ENCODE data around the gene PXDN.

PXDN gene

DNA sequence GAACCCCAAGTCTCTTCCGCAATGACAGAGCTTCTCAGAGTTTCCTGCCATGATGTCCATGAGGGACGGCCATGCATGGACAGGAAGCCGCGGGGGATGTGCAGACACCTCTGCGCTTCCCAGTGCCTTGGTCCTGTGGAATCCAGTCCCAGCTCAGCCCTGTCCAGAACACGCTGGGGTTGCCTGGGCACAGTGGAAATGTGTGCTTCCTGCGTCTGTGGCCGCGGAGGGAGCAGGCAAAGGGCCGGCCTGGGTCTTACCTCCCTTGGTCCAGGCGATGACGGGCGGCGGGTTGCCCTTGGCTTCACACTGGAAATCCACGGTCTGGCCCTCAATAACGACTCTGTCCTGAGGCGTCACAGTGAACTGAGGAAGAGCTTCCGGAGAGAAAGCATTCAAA is 79.6 kb downstream of the PXDN start:
- H3K9me3 ChIP-seq (ENCODE audit: control extremely low read depth in 1 of 5, control insufficient read depth in 4 of 5, insufficient read depth in 2 of 5, low read depth in 1 of 5, low read length in 4 of 5) = no peaks in the 10 kb centered on the region
- WGBS (ENCODE audit: insufficient coverage) = 96% methylated on average over 18 of the region's 18 CpGs
- ChIA-PET CTCF (no interaction called here), POLR2A (no interaction called here)
- H3K27ac ChIP-seq (ENCODE audit: insufficient read depth in 1 of 2, low read depth in 1 of 2, low read length in 2 of 2, poor library complexity in 1 of 2, severe bottlenecking in 2 of 2) = no peak overlapping the region
- no peak for DNase-seq
- H3K4me1 ChIP-seq (ENCODE audit: control extremely low read depth in 1 of 4, control insufficient read depth in 4 of 4, insufficient read depth in 4 of 4, low read length in 3 of 4) = no peaks in the 10 kb centered on the region
- H3K36me3 ChIP-seq (ENCODE audit: control insufficient read depth in 4 of 4, insufficient read depth in 4 of 4, low read length in 3 of 4) = peaks cover 3 to 42% (median 21%) of the 10 kb centered on the region in 4 experiments
- no peak overlapping the region for H3K4me3 ChIP-seq (ENCODE audit: control insufficient read depth in 1 of 7, extremely low read depth in 1 of 7, insufficient read depth in 4 of 7, low read depth in 2 of 7, low read length in 6 of 7)
- no peaks in the 10 kb centered on the region for H3K27me3 ChIP-seq (replicated peaks in 2 of 5; ENCODE audit: control insufficient read depth in 4 of 5, insufficient read depth in 5 of 5, low read length in 4 of 5)

GRCh38 chr2:1664076-1664605 is 80.2 kb downstream of the PXDN start:
- no peaks in the 10 kb centered on the region for H3K27me3 ChIP-seq (replicated peaks in 2 of 5; ENCODE audit: control insufficient read depth in 4 of 5, insufficient read depth in 5 of 5, low read length in 4 of 5)
- no peaks in the 10 kb centered on the region for H3K9me3 ChIP-seq (ENCODE audit: control extremely low read depth in 1 of 5, control insufficient read depth in 4 of 5, insufficient read depth in 2 of 5, low read depth in 1 of 5, low read length in 4 of 5)
- POLR2A ChIA-PET = no interaction called here
- WGBS (ENCODE audit: insufficient coverage) = 97% methylated on average over 5 of the region's 9 CpGs
- no peak for DNase-seq
- H3K27ac ChIP-seq (ENCODE audit: insufficient read depth in 1 of 2, low read depth in 1 of 2, low read length in 2 of 2, poor library complexity in 1 of 2, severe bottlenecking in 2 of 2) = no peak overlapping the region
- no peaks in the 10 kb centered on the region for H3K4me1 ChIP-seq (ENCODE audit: control extremely low read depth in 1 of 4, control insufficient read depth in 4 of 4, insufficient read depth in 4 of 4, low read length in 3 of 4)
- no peak overlapping the region for H3K4me3 ChIP-seq (ENCODE audit: control insufficient read depth in 1 of 7, extremely low read depth in 1 of 7, insufficient read depth in 4 of 7, low read depth in 2 of 7, low read length in 6 of 7)
- CTCF ChIA-PET = no interaction called here
- H3K36me3 ChIP-seq (ENCODE audit: control insufficient read depth in 4 of 4, insufficient read depth in 4 of 4, low read length in 3 of 4) = peaks cover 3 to 43% (median 22%) of the 10 kb centered on the region in 4 experiments

GRCh38 chr2:1663621-1664020 is 80.7 kb downstream of the PXDN start:
- no peak overlapping the region for H3K27ac ChIP-seq (ENCODE audit: insufficient read depth in 1 of 2, low read depth in 1 of 2, low read length in 2 of 2, poor library complexity in 1 of 2, severe bottlenecking in 2 of 2)
- H3K36me3 ChIP-seq (ENCODE audit: control insufficient read depth in 4 of 4, insufficient read depth in 4 of 4, low read length in 3 of 4) = peaks cover 3 to 43% (median 22%) of the 10 kb centered on the region in 4 experiments
- H3K9me3 ChIP-seq (ENCODE audit: control extremely low read depth in 1 of 5, control insufficient read depth in 4 of 5, insufficient read depth in 2 of 5, low read depth in 1 of 5, low read length in 4 of 5) = no peaks in the 10 kb centered on the region
- ChIA-PET POLR2A (no interaction called here), CTCF (no interaction called here)
- no peaks in the 10 kb centered on the region for H3K27me3 ChIP-seq (replicated peaks in 2 of 5; ENCODE audit: control insufficient read depth in 4 of 5, insufficient read depth in 5 of 5, low read length in 4 of 5)
- over 99% methylated on average over 16 of the region's 16 CpGs for WGBS (ENCODE audit: insufficient coverage)
- H3K4me3 ChIP-seq (ENCODE audit: control insufficient read depth in 1 of 7, extremely low read depth in 1 of 7, insufficient read depth in 4 of 7, low read depth in 2 of 7, low read length in 6 of 7) = no peak overlapping the region
- no peaks in the 10 kb centered on the region for H3K4me1 ChIP-seq (ENCODE audit: control extremely low read depth in 1 of 4, control insufficient read depth in 4 of 4, insufficient read depth in 4 of 4, low read length in 3 of 4)
- no peak for DNase-seq

DNA sequence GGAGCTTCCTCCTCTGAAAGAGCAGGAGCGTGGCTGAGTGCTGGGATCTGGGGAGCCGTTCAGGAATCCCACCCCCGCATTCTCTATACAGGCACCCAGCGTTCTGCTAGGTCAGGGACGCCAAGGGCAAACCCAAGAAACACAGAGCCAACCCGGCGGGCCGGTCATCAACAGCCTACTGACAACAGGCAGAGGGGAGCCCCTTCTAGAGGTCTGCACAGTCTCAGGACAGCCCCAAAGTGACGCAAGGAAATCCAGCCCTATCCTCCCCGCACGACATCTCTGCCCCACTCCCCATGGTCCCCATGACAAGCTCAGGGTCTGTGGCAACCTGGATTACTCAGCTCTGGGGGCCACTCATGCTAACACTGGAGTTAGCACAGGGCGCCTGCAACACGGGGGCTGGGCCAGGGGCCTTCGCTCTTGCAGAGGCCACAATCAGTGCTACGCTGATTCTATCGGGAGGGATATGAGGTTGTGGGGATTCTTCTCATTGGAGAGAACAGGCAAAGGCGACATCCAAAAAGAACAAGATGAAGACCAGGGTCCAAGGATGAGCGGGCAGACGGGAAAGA is 81.6 kb downstream of the PXDN start:
- Histone ChIP-seq H3K27ac (ENCODE audit: insufficient read depth in 1 of 2, low read depth in 1 of 2, low read length in 2 of 2, poor library complexity in 1 of 2, severe bottlenecking in 2 of 2) (no peak overlapping the region), H3K27me3 (replicated peaks in 2 of 5; ENCODE audit: control insufficient read depth in 4 of 5, insufficient read depth in 5 of 5, low read length in 4 of 5) (no peaks in the 10 kb centered on the region), H3K9me3 (ENCODE audit: control extremely low read depth in 1 of 5, control insufficient read depth in 4 of 5, insufficient read depth in 2 of 5, low read depth in 1 of 5, low read length in 4 of 5) (no peaks in the 10 kb centered on the region), H3K36me3 (ENCODE audit: control insufficient read depth in 4 of 4, insufficient read depth in 4 of 4, low read length in 3 of 4) (peaks cover 3 to 43% (median 22%) of the 10 kb centered on the region in 4 experiments), H3K4me1 (ENCODE audit: control extremely low read depth in 1 of 4, control insufficient read depth in 4 of 4, insufficient read depth in 4 of 4, low read length in 3 of 4) (no peaks in the 10 kb centered on the region), H3K4me3 (ENCODE audit: control insufficient read depth in 1 of 7, extremely low read depth in 1 of 7, insufficient read depth in 4 of 7, low read depth in 2 of 7, low read length in 6 of 7) (no peak overlapping the region)
- ChIA-PET CTCF (no interaction called here), POLR2A (no interaction called here)
- no peak for DNase-seq
- WGBS (ENCODE audit: insufficient coverage) = 98% methylated on average over 19 of the region's 19 CpGs

DNA sequence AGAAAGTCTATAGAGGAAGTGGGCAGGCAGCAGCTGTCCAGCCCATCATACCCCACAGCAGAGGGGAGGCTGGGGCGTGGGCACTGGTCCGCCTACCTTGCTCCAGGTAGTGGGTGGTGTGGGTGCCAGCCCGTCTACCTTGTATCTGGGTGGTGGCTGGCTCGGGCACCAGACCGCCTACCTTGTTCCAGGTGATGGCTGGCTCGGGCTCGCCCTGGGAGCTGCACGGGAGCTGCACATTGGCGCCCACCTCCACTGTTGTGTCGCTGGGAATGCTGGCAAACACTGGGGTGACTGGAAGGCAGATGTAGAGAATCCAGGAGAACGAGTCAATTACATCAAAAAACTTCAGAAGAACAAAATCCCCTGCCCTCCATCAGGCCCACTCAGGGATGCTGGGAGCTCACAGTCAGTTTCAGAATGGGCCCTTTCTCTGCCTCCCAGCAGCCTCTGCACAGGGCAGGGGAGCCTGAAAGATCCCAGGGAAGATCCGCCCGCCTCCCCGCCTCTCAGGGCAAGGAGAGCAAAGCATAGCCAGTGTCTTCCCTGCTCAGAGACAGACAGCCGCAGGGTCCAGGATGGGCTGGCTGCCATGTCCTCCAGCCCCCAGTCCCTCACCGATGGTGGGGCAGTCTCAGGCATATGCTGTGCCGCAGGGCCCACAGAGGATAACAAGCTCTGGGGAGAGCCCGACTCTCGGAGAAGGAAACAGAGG is 82.3 kb downstream of the PXDN start:
- H3K27me3 ChIP-seq (replicated peaks in 2 of 5; ENCODE audit: control insufficient read depth in 4 of 5, insufficient read depth in 5 of 5, low read length in 4 of 5) = no peaks in the 10 kb centered on the region
- no peaks in the 10 kb centered on the region for H3K4me1 ChIP-seq (ENCODE audit: control extremely low read depth in 1 of 4, control insufficient read depth in 4 of 4, insufficient read depth in 4 of 4, low read length in 3 of 4)
- DNase-seq = no peak
- no peak overlapping the region for H3K27ac ChIP-seq (ENCODE audit: insufficient read depth in 1 of 2, low read depth in 1 of 2, low read length in 2 of 2, poor library complexity in 1 of 2, severe bottlenecking in 2 of 2)
- POLR2A ChIA-PET = no interaction called here
- peaks cover 3 to 43% (median 22%) of the 10 kb centered on the region in 4 experiments for H3K36me3 ChIP-seq (ENCODE audit: control insufficient read depth in 4 of 4, insufficient read depth in 4 of 4, low read length in 3 of 4)
- no peaks in the 10 kb centered on the region for H3K9me3 ChIP-seq (ENCODE audit: control extremely low read depth in 1 of 5, control insufficient read depth in 4 of 5, insufficient read depth in 2 of 5, low read depth in 1 of 5, low read length in 4 of 5)
- no peak overlapping the region for H3K4me3 ChIP-seq (ENCODE audit: control insufficient read depth in 1 of 7, extremely low read depth in 1 of 7, insufficient read depth in 4 of 7, low read depth in 2 of 7, low read length in 6 of 7)
- WGBS (ENCODE audit: insufficient coverage) = 99% methylated on average over 17 of the region's 19 CpGs
- CTCF ChIA-PET = no interaction called here

GRCh38 chr2:1660656-1661640 is 83.4 kb downstream of the PXDN start:
- 97% methylated on average over 14 of the region's 21 CpGs for WGBS (ENCODE audit: insufficient coverage)
- H3K27me3 ChIP-seq (replicated peaks in 2 of 5; ENCODE audit: control insufficient read depth in 4 of 5, insufficient read depth in 5 of 5, low read length in 4 of 5) = no peaks in the 10 kb centered on the region
- ChIA-PET CTCF (no interaction called here), POLR2A (no interaction called here)
- no peak for DNase-seq
- H3K4me3 ChIP-seq (ENCODE audit: control insufficient read depth in 1 of 7, extremely low read depth in 1 of 7, insufficient read depth in 4 of 7, low read depth in 2 of 7, low read length in 6 of 7) = no peak overlapping the region
- no peak overlapping the region for H3K27ac ChIP-seq (ENCODE audit: insufficient read depth in 1 of 2, low read depth in 1 of 2, low read length in 2 of 2, poor library complexity in 1 of 2, severe bottlenecking in 2 of 2)
- H3K4me1 ChIP-seq (ENCODE audit: control extremely low read depth in 1 of 4, control insufficient read depth in 4 of 4, insufficient read depth in 4 of 4, low read length in 3 of 4) = no peaks in the 10 kb centered on the region
- H3K9me3 ChIP-seq (ENCODE audit: control extremely low read depth in 1 of 5, control insufficient read depth in 4 of 5, insufficient read depth in 2 of 5, low read depth in 1 of 5, low read length in 4 of 5) = no peaks in the 10 kb centered on the region
- H3K36me3 ChIP-seq (ENCODE audit: control insufficient read depth in 4 of 4, insufficient read depth in 4 of 4, low read length in 3 of 4) = peaks cover 3 to 43% (median 21%) of the 10 kb centered on the region in 4 experiments

Measured in common myeloid progenitor, CD34-positive (primary cell).